Measurements from ENCODE around the gene HOXA6. TPM values are rescaled to one million over a fixed set of nuclear protein-coding genes. Genes with fewer than 3 reads are reported as not detected.

Gene HOXA6
- total RNA-seq, 1 donor = 7.6 TPM

- H3K4me3 ChIP-seq (ENCODE audit: insufficient read depth, low read length) = peak within 1 kb of the TSS; percentile 90
- H3K36me3 ChIP-seq (ENCODE audit: insufficient read depth, low read length) = peaks cover 4% of the 10 kb centered on the region
- TF ChIP-seq CTCF (IDR thresholded peaks at IDR 0.05; ENCODE audit: extremely low read depth, low read depth, low read length) = no peak
- peak within 1 kb of the TSS; percentile 74 for H3K27ac ChIP-seq (ENCODE audit: low read depth, low read length)
- DNase-seq (ENCODE audit: insufficient read length, low spot score, missing footprints) = peak; percentile 99
- H4K20me1 ChIP-seq (ENCODE audit: insufficient read depth, low read length) = no peaks in the 10 kb centered on the region
- peak within 1 kb of the TSS; percentile 97 for H2AFZ ChIP-seq (ENCODE audit: low read length)
- H3K4me1 ChIP-seq (ENCODE audit: insufficient read depth, low read length) = peaks cover 27% of the 10 kb centered on the region
- H3K9me3 ChIP-seq (ENCODE audit: low read depth, low read length) = no peaks in the 10 kb centered on the region
- H3K27me3 ChIP-seq (ENCODE audit: insufficient read depth, low read length) = no peaks in the 10 kb centered on the region
- H3K79me2 ChIP-seq (ENCODE audit: insufficient read depth, low read length) = peaks cover 56% of the 10 kb centered on the region
- H3K4me2 ChIP-seq (ENCODE audit: insufficient read depth, low read length) = peak within 1 kb of the TSS; percentile 97
Measured at GRCh38 chr7:27156508-27156898, 8.9 kb upstream of the HOXA6 start, which contains the start of gene HOXA7. TSS of gene HOXA7 (minus strand) at chr7:27156675. CDS start at chr7:27156545, 130 bp downstream.

DNA sequence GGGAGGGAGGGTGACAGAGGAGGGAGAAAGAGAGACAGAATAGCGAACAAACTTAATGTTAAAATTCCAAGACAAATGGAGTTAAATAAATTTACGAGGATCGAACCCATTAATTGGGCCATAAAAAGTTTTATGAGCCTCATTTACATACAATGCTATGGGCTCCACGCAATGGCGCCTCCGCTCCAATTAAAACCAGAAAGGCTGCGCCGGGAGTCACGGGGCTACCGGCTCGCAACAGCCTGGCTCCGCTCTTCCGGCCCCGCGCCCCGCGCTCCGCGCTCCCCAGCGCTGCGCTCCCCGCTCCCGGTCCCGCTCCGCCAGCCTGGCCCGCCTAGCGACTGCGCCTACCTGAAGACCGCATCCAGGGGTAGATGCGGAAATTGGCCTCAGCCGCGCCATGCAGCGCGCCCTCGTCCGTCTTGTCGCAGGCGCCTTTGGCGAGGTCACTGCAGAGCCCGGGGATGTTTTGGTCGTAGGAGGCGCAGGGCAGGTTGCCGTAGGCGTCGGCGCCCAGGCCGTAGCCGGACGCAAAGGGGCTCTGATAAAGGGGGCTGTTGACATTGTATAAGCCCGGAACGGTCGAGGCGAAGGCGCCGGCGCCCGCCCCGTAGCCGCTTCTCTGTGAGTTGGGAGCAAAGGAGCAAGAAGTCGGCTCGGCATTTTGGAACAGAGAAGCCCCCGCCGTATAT lies 8.4 kb upstream of the HOXA6 start:
- Histone ChIP-seq H2AFZ (ENCODE audit: low read length) (peak overlapping the region; percentile 97), H3K4me2 (ENCODE audit: insufficient read depth, low read length) (peak overlapping the region; percentile 97), H3K36me3 (ENCODE audit: insufficient read depth, low read length) (peaks cover 4% of the 10 kb centered on the region), H4K20me1 (ENCODE audit: insufficient read depth, low read length) (no peaks in the 10 kb centered on the region), H3K4me3 (ENCODE audit: insufficient read depth, low read length) (peak overlapping the region; percentile 90), H3K9me3 (ENCODE audit: low read depth, low read length) (no peaks in the 10 kb centered on the region), H3K79me2 (ENCODE audit: insufficient read depth, low read length) (peaks cover 58% of the 10 kb centered on the region), H3K4me1 (ENCODE audit: insufficient read depth, low read length) (peaks cover 24% of the 10 kb centered on the region), H3K27me3 (ENCODE audit: insufficient read depth, low read length) (no peaks in the 10 kb centered on the region), H3K27ac (ENCODE audit: low read depth, low read length) (peak overlapping the region; percentile 74)
- DNase-seq (ENCODE audit: insufficient read length, low spot score, missing footprints) = peak; percentile 92
- TF ChIP-seq CTCF (IDR thresholded peaks at IDR 0.05; ENCODE audit: extremely low read depth, low read depth, low read length) = no peak

DNA sequence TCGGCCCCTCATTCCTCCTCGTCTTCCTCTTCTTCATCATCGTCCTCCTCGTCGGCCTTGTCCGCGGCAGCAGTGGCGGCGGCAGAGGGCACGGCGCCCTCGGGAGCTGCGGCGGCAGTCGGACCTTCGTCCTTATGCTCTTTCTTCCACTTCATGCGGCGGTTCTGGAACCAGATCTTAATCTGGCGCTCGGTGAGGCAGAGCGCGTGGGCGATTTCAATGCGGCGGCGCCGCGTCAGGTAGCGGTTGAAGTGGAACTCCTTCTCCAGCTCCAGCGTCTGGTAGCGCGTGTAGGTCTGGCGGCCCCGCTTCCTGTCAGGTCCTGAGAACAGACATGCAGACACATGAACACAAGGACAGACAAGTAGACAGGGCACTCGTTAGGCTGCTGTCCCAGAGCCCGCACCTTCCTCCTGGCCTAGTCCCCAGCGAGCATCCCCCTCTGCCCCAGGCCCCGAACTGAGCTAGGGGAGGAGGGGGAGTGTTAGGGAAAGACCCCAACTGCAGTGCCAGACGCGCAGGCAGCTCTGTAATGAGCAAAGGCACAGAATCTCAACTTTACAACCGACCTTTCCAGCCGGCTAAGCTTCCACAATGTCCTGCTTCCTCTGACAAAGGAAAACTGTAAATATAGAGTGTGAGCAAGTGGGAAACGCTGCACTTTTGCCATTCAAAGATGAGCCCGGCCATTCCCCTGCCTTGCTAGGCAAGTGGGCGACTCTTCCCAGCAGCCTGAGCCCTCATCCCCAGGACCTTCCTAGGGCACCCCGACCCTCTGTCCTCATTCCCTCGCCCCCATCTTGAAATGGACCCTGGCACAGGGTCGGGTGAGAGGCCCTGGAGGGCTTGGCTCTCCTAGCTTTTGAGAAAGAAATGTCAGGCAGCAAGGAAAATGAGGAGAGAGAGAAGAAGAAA lies 7.6 kb upstream of the HOXA6 start:
- Histone ChIP-seq H3K4me2 (ENCODE audit: insufficient read depth, low read length) (peak overlapping the region; percentile 97), H3K4me1 (ENCODE audit: insufficient read depth, low read length) (peaks cover 28% of the 10 kb centered on the region), H4K20me1 (ENCODE audit: insufficient read depth, low read length) (peaks cover 6% of the 10 kb centered on the region), H3K36me3 (ENCODE audit: insufficient read depth, low read length) (peaks cover 4% of the 10 kb centered on the region), H3K27ac (ENCODE audit: low read depth, low read length) (peak overlapping the region; percentile 74), H3K79me2 (ENCODE audit: insufficient read depth, low read length) (peaks cover 59% of the 10 kb centered on the region), H2AFZ (ENCODE audit: low read length) (peak overlapping the region; percentile 97), H3K27me3 (ENCODE audit: insufficient read depth, low read length) (no peaks in the 10 kb centered on the region), H3K9me3 (ENCODE audit: low read depth, low read length) (no peaks in the 10 kb centered on the region), H3K4me3 (ENCODE audit: insufficient read depth, low read length) (peak overlapping the region; percentile 90)
- DNase-seq (ENCODE audit: insufficient read length, low spot score, missing footprints) = peak; percentile 82
- TF ChIP-seq CTCF (IDR thresholded peaks at IDR 0.05; ENCODE audit: extremely low read depth, low read depth, low read length) = no peak

DNA sequence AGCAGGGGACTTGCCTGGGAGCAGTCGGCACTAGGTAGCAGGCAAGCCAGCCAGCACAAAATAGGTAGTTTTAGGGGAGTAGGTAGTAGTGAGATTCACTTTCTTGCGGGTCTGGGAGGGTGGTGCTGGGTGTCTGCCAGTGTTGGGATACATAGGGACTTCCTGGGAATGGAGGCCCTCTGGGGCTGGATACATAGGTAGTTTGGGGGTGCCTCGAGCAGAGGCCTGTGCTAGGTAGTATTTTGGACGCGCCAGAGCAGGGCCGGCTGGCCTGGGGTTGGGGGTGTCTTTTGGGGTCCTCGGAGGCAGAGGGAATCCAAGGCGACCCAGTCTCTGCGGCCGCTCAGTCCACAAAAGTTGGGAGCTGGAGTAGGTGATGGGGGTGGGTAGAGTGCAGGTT lies 6.8 kb upstream of the HOXA6 start:
- Histone ChIP-seq H3K4me3 (ENCODE audit: insufficient read depth, low read length) (no peak overlapping the region), H2AFZ (ENCODE audit: low read length) (no peak overlapping the region), H3K79me2 (ENCODE audit: insufficient read depth, low read length) (peaks cover 64% of the 10 kb centered on the region), H3K9me3 (ENCODE audit: low read depth, low read length) (no peaks in the 10 kb centered on the region), H3K36me3 (ENCODE audit: insufficient read depth, low read length) (peaks cover 4% of the 10 kb centered on the region), H3K4me1 (ENCODE audit: insufficient read depth, low read length) (peaks cover 36% of the 10 kb centered on the region), H3K27ac (ENCODE audit: low read depth, low read length) (no peak overlapping the region), H3K27me3 (ENCODE audit: insufficient read depth, low read length) (no peaks in the 10 kb centered on the region), H4K20me1 (ENCODE audit: insufficient read depth, low read length) (peaks cover 9% of the 10 kb centered on the region), H3K4me2 (ENCODE audit: insufficient read depth, low read length) (no peak overlapping the region)
- no peak for TF ChIP-seq CTCF (IDR thresholded peaks at IDR 0.05; ENCODE audit: extremely low read depth, low read depth, low read length)
- DNase-seq (ENCODE audit: insufficient read length, low spot score, missing footprints) = peak; percentile 8
